Measurements from ENCODE around the gene FBLN5. TPM values are rescaled to one million over a fixed set of nuclear protein-coding genes. Genes with fewer than 3 reads are reported as not detected.

The FBLN5 gene
- total RNA-seq, 1 experiment from 2014 or later: 1.0 TPM

DNA sequence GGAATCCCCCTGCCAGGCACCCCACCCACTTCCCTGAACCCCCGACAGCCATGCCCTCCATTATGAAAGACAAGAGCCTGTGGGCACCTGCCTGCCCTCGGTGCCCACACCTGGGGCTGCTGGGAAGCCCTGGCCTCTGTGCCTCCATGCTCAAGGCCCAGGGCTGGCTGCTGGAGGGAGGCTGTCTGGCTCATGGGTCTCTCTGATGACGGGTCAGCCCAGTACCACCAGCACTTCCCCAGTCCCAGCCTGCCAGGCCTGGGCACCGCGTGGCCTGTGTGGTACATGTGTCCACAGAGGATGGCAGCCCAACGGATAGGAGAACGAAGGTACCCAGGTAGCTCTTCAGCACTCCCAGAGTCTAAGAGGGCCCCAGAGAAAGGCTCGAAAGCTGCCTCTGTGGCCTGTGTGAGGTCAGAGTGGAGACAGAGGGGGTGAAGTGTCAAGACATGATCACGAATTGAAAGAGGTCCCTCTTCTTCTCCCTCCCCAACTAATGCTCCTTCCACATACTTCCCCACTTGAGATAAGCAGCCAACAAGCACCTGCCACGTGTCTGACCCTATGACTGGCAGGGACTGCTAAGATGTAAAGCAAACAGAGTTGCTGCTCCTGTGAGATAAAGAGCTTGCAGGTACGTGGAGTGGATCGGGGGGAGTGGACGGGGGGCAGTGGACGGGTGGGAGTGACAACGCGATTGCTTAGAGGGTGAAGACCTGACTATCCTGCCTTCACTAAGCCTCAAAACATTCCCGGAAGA, 21.2 kb downstream of the FBLN5 start:
- Histone ChIP-seq H4K20me1 (ENCODE audit: control insufficient read depth, insufficient read depth, insufficient read length) (no peaks in the 10 kb centered on the region), H2BK12ac (ENCODE audit: insufficient read length, low read depth, low read length) (no peak overlapping the region), H3T11ph (ENCODE audit: low read length) (no peak overlapping the region), H2BK15ac (ENCODE audit: low read depth, low read length) (no peak overlapping the region), H3K27ac (ENCODE audit: insufficient read length, low read depth, low read length) (no peak overlapping the region), H3K9ac (ENCODE audit: extremely low read depth, insufficient read length, low read length) (no peak overlapping the region), H2BK20ac (ENCODE audit: low read depth, low read length, poor library complexity, severe bottlenecking) (no peak overlapping the region), H3K4me2 (ENCODE audit: insufficient read depth, insufficient read length, low read length) (no peak overlapping the region), H2BK5ac (ENCODE audit: insufficient read length, low read length) (no peak overlapping the region), H3K14ac (ENCODE audit: insufficient read depth, low read length) (no peak overlapping the region), H2BK120ac (ENCODE audit: low read depth, low read length, poor library complexity, severe bottlenecking) (no peak overlapping the region), H3K56ac (ENCODE audit: insufficient read length, low read depth, low read length) (no peak overlapping the region), H3K27me3 (ENCODE audit: insufficient read depth, low read length) (no peaks in the 10 kb centered on the region), H3K79me2 (ENCODE audit: insufficient read depth, low read length) (no peaks in the 10 kb centered on the region), H3K79me1 (ENCODE audit: insufficient read depth, low read depth, low read length, poor library complexity, severe bottlenecking) (no peaks in the 10 kb centered on the region), H3K23me2 (ENCODE audit: insufficient read length, low read depth, low read length, poor library complexity, severe bottlenecking) (no peaks in the 10 kb centered on the region), H3K18ac (ENCODE audit: insufficient read length, low read depth, low read length) (no peak overlapping the region), H4K8ac (replicated peaks; ENCODE audit: insufficient read length, low read depth, low read length) (no peak overlapping the region), H3K4ac (ENCODE audit: low read depth, low read length) (no peak overlapping the region), H2AK5ac (ENCODE audit: insufficient read length, low read length) (no peak overlapping the region), H2AFZ (ENCODE audit: low read length) (no peak overlapping the region), H4K91ac (ENCODE audit: insufficient read length, low read depth, low read length) (no peak overlapping the region), H3K23ac (ENCODE audit: insufficient read length, low read depth, low read length) (no peak overlapping the region), H4K5ac (ENCODE audit: insufficient read length, low read depth, low read length) (no peak overlapping the region), H3K9me3 (ENCODE audit: control insufficient read depth, low read depth, low read length) (no peaks in the 10 kb centered on the region), H3K4me1 (ENCODE audit: insufficient read depth, low read length) (no peaks in the 10 kb centered on the region)
- Mint-ChIP-seq H3K4me1 (peaks cover 4 to 8% of the 10 kb centered on the region in 2 experiments; a peak in 3 of 4 replicates), H3K4me3 (no peak overlapping the region), H3K36me3 (ENCODE audit: insufficient read depth in 1 of 3, low read depth in 3 of 3) (no peaks in the 10 kb centered on the region), H3K9me3 (no peaks in the 10 kb centered on the region), H3K27ac (no peak overlapping the region), H3K27me3 (ENCODE audit: low read depth) (no peaks in the 10 kb centered on the region)
- no peak for DNase-seq
- no CpG with 5 or more reads among the region's 17 CpGs for WGBS (ENCODE audit: extremely low coverage, insufficient read length, low lambda C conversion rate)
- TF ChIP-seq, protein P1, sequence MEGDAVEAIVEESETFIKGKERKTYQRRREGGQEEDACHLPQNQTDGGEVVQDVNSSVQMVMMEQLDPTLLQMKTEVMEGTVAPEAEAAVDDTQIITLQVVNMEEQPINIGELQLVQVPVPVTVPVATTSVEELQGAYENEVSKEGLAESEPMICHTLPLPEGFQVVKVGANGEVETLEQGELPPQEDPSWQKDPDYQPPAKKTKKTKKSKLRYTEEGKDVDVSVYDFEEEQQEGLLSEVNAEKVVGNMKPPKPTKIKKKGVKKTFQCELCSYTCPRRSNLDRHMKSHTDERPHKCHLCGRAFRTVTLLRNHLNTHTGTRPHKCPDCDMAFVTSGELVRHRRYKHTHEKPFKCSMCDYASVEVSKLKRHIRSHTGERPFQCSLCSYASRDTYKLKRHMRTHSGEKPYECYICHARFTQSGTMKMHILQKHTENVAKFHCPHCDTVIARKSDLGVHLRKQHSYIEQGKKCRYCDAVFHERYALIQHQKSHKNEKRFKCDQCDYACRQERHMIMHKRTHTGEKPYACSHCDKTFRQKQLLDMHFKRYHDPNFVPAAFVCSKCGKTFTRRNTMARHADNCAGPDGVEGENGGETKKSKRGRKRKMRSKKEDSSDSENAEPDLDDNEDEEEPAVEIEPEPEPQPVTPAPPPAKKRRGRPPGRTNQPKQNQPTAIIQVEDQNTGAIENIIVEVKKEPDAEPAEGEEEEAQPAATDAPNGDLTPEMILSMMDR (conservative IDR thresholded peaks at IDR 0.05): no peak

Measured in H9 (cell line).